Measurements from ENCODE around the gene SAYSD1.
"Not testable (repeated sequence)": the region's sequence is repeated elsewhere in the genome, so short reads cannot be mapped to it uniquely, and the experiment has no call there.

The SAYSD1 gene, protein sequence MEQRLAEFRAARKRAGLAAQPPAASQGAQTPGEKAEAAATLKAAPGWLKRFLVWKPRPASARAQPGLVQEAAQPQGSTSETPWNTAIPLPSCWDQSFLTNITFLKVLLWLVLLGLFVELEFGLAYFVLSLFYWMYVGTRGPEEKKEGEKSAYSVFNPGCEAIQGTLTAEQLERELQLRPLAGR

DNA sequence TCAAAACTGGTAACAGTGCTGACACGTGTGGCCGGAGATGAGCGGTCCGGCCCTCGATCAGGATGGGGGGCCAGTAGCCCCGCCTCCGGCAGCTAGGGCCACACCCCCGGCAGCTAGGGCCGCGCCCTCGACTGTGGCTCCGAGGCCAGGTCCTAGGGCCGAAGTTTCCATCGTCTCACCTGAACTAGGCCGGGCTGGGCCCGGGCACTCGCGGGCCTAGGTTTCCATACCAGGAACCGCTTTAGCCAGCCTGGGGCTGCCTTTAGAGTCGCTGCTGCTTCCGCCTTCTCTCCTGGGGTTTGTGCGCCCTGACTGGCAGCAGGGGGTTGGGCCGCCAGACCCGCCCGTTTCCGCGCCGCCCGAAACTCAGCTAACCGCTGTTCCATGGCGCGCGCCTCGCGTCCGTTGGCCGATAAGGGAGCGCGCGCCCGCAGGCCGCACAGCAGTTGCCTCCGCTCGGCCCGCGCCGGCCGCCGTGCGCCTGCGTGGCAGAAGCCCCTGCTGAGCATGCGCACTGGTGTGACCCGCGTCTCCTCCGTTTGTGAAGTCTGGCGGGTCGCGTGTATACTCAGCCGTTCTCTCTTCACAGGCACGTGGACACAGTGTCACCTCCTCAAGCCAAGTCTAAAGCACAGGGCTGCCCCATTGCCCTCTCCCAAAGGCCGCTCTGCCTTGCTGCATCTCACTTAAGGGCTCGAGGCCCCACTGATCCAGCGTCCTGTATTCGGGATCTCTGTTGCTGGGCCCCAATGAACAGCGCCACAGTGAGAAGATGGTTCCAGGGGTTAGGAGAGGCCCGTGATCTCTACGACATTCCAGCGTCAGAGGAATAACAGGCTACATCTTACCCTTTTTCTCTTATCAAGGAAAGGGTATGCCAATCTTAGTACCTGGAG, at the start of gene SAYSD1:
Gene SAYSD1, minus strand, starts transcription at position 483 of the 896 bp plus-strand sequence. Its CDS starts 97 bp downstream, at position 386.
- H3K4me3 ChIP-seq (ENCODE audit: low read depth, low read length): peak within 1 kb of the TSS; percentile 73

DNA sequence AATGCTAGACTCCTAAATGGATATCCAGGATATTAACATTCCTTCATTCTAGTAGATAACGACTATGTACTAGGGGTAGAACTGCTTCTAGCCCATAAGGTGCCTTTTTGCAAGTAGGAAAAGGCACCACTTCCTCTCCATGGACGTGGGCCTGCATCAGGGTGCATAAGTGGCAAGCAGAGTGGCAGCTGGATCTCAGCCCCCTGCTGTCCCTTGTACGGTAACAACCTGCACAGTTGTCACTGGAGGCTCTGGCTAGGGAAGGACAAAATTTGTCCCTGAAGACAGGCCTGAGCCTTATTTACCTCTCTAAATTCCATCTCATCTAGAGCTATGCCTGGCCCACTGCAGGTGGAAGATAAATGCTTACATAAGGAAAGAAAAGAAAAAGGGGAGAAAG, 42.5 kb upstream of the SAYSD1 start:
- no peak overlapping the region for H3K4me3 ChIP-seq (ENCODE audit: low read depth, low read length)

DNA sequence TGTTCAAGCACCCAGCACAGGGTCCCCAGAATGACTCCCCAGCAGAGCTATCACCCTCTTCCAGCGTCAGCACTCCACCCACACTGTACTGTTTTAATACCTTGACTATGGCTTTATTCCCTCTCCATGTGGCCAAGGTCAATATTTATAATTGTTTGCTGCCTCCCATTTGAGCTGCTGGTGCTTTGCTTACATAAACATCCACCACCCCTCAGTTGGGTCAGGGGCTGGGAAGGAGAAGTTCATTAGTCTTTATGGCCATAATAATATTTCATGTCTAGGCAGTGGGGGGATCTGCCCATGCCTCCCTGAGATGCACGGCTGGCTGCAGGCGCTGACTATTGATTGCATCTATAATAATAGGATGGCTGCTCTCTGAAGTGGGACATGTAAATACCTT, 41.8 kb upstream of the SAYSD1 start:
- H3K4me3 ChIP-seq (ENCODE audit: low read depth, low read length): no peak overlapping the region

DNA sequence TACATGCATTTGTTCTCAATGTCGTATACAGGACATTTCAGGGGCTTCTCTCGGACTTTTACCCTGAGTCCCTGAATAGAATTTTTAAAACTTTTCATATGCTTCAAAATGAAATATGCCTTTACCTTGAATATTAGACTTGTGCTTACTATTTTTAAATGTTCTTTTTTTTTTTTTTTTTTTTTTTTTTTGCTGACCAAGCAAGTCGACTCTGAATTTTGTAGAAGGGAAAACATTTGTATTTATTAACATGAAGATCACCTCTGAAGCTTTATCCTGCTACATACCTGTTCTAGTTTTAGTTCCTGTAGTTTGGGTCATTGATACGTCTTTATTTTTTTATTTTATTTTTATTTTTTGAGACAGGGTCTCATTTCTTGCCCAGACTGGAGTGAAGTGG, 39.7 kb upstream of the SAYSD1 start:
- no peak overlapping the region for H3K4me3 ChIP-seq (ENCODE audit: low read depth, low read length)

DNA sequence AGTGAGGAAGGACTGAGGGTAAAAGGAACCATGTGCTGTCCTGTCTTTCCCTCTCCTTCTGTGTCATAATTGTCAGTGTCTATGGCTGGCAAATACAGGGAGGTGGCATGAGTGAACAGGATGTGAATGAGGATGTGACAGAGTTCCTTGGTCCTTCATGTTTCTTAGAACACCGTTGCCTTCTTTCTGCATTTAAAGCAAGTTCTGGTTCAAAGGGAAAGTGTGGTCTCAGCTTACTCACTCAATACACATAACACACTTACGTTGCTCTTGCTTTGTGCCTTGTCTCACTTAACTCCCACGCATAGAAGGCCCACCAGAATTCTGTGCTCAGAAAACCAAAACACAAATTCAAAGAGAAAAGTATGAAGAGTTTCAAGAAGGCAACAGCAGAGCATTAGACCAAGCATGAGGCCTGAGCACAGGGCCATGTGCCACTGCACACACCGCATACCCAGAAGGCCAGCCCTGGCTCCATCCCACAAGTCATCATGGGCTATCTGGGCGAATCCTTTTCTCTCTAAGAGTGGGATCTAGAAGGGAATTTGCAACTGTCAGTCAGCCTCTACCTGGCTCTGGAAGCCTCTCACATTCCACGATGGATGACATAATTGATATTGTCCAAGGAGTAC, 38.9 kb upstream of the SAYSD1 start:
- no peak overlapping the region for H3K4me3 ChIP-seq (ENCODE audit: low read depth, low read length)

DNA sequence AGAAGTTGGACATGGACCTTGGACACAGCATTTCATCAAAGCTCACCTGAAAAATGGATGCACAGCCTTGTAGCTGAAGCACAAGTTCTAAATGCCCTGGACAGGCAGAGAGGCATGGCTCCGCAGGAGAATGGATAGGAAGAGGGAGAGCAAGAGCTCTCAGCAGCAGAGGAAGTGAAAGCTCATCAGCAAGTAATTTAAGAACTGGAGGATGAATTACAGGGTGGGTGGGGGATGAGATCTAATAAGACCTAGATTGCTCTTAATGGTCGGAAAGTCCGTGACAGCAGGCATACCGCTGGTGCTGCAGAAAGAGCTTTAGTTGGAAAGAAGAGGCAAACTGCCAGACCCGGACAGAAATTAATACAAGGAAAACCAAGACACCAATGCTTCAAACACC, 37.3 kb upstream of the SAYSD1 start:
- no peak overlapping the region for H3K4me3 ChIP-seq (ENCODE audit: low read depth, low read length)

DNA sequence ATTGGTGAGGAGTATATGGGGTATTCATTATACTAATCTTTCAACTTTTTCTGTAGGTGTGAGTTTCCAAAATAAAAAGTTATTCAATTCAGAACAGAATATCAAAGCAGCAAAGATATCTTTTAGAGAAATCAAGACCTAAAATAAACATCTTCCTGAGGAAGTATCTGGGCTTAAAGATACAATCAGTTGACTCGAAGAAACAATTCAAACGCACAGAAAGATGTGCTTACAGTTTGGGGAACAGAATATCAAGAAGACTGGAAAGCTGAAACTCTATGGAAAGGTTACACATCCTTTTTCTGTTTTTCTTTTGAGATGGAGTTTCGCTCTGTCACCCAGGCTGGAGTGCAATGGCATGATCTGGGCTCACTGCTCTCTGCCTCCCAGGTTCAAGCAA, 36.2 kb upstream of the SAYSD1 start:
- no peak overlapping the region for H3K4me3 ChIP-seq (ENCODE audit: low read depth, low read length)

DNA sequence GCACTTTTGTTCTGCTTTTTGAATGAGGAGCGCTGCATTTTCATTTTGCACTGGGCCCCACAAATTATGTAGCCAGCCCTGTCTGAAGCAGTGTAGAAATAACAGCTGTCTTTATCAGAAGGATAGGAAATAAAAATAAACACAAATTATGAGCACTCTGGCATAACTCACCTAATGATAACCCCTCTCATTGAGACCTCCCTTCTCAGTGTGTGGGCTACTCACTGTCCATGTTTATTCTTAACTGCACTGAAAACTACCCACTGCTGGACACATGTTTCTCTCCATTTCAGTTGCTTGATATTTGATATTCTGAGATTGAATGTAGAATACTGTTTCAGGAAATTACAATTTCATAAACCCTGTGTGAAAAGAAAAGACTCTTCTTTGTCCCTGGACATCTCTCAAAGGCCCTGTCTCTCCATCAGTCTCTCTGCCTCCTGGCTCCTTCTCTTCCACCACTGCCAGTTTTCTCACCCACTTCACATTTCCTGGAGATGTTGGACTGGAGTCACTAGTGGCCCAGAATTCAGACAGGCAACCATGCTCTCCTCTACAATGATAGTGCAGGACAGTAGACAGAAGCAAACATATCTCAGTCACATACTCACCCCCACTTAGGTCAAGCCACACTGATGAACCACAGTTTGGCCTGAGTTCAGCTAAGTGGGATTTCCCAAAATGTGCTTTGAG, 29.6 kb upstream of the SAYSD1 start:
- no peak overlapping the region for H3K4me3 ChIP-seq (ENCODE audit: low read depth, low read length)

DNA sequence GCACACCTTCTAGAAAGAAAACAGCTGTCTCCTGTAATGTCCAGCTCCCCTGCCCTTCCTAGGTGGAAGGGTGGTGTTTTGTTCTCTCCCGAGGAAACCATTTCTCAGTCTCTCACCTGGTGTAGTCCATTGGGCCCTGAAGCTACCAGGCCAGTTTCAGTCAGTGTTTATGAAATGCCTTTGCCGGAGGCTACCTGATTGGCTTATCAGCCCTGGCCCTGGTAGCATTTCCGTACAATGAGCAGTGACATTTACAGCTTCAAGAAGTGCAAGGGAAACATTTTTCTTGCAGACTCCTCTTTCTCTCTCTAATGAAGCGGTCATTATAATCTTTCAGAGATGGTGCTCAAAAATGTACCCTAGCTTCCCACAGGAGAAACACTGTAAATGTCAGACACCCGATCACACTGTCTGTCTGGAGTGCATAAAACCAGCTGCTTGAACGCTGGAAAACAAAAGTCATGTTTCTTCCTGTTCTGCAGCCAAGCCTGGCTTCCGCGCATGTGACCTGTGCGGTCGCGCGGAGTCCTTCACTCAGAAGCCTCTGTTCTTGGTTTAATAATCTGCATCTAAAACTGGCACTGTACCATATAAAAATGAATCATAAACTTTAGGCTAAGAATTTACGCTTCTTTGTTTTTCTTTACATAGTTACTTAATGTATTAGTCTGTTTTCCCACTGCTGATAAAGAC, 28.4 kb upstream of the SAYSD1 start:
- H3K4me3 ChIP-seq (ENCODE audit: low read depth, low read length): no peak overlapping the region

DNA sequence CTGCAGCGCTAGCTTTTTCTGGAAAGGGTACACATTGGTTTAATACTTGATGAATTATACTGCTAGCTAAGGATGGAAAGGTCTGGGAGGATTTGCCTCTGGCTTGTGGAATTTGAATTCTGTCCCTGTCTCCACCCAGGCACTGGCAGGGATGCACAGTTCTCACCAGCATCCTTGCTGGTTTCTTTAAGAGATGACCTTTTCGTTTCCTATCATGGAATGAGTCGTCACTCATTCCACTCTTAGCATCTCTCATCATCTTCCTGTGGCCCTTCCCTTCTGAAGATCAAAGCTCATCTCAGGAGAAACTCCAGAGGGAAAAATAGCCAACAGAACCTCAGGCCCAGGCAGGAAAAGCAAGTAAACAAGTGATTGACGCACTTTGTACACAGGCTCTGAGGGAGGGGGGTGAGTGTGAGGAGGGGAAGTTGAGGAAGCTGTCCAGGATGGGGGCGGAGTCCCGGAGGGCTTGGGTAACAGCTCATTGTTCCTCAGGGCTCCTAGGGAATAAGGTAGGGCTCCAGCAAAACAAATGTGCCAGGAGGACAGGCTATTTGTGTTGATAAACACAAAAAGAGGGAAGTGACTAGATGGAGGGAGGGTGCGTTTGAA, 25.7 kb upstream of the SAYSD1 start:
- no peak overlapping the region for H3K4me3 ChIP-seq (ENCODE audit: low read depth, low read length)

DNA sequence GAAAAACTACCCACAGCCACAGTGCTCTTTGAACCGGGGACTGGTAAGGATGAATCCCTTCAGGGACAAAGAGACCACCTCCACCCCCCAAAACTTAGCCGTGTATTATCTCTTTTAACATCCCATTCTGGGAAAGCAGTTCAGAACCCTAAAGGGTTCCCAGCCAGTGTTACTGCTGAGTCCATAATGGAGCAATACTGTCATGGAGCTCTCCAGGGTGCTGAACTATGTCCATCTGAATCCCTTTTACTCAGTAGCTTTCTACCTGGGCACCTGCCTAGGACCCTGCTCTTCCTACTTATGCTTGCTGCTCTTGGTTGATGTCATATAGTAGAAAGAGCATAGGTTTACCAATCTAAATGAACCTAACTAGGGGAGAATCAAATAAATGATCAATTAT, 22.3 kb upstream of the SAYSD1 start:
- H3K4me3 ChIP-seq (ENCODE audit: low read depth, low read length): no peak overlapping the region

DNA sequence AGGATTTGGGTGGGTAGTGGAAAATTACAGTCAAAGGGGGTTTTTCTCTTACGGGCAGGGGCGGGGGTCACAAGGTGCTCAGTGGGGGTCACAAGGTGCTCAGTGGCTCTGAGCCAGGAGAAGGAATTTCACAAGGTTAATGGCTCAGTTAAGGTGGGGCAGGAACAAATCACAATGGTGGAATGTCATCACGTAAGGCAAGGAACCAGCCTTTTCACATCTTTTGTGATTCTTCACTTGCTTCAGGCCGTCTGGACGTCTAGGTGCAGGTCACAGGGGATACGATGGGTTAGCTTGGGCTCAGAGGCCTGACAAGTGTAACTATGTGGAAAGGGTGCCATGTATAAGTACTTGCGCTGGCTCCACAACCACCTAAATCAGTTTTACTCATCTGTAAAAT, 21.2 kb upstream of the SAYSD1 start:
- not testable (repeated sequence) for H3K4me3 ChIP-seq (ENCODE audit: low read depth, low read length)

DNA sequence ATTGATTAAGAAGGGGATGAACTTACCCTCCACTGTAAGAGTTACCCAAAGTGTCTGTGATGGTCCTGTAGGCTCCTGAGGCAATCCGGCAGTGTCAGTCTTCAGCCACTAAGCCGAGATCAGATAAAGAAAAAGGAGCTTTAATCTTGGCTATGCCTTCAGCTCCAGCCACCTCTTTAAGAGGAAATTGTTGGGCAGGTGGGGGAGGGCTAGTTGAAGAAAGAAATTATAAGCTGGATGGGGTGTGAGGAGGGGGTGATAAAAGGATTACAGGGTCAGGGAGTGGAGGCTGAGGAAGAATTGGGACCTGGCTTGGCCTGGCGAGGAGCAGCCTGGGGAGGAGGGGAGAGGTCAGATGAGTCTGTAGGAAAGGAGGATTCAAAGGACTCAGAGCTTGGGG, 19.8 kb upstream of the SAYSD1 start:
- not testable (repeated sequence) for H3K4me3 ChIP-seq (ENCODE audit: low read depth, low read length)

DNA sequence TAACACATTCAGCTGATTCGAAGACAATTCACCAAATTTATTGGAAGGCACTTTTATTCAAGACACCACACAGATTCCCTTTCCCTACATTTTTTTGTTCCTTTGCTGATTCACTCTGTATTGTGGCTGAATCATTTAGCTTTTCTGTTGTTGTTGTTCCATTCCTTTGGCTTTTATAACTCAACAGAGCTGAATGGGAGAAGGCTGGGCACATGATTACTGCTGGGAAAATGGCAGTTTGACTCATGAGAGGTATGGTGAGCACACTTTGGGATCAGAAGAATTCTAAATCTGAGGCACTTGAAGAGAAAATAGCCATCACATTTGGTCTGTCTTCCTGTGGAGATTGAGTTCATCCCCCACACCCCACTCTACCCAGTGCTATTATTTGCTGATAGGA, 15.7 kb upstream of the SAYSD1 start:
- H3K4me3 ChIP-seq (ENCODE audit: low read depth, low read length): no peak overlapping the region

DNA sequence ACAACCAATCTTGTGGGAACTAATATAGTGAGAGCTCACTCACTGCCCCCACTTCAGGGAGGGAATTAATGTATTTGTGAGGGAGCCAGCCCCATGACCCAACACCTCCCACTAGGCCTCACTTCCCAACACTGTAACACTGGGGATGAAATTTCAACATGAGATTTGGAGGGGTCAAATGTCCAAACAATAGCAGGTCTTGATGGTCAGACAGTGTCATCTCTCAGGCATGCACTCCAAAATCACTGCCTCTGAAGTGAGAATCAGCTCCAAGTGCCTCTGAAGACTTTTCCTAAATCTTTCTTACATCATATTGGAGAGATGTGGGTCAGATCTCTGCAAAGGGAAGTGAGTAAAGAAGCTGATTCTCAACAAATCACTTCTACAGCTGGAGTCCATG, 13.8 kb upstream of the SAYSD1 start:
- no peak overlapping the region for H3K4me3 ChIP-seq (ENCODE audit: low read depth, low read length)

DNA sequence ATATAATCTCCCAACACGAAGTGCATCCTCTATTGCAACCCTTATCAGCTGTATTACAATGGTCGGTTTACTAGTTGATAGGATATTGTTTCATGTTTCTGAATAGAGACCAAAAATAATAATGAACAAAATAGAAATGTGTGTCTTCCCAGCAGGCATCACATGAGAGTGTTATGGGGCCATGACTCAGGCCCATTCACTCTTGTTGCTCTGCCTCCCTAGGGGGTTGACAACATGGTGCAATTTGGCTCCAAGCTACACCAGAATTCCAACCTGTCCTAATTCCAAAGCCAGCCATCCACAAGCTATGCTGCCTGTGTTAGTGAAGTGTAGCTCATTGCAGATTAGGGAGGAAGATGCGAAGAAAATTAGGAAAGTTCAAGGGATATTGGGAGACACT, 13.1 kb upstream of the SAYSD1 start:
- H3K4me3 ChIP-seq (ENCODE audit: low read depth, low read length): no peak overlapping the region

DNA sequence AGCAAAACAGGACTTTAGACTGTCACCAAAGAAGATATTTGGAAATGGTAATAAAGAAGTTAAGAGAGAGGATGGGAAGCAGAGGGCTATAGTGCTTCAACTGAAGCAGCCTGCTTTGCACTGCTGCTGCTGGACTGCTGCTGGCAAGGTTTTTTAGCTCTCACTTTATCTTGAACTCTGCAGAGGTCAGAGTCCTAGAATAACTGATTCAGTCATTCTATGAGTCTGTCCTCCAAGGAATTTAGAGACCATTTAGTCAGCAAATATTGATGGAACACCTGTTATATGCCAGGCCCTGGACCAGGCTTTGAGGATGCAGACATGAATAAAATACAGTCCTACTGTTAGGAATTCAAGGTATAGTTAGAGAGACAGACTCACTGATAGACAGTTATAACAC, 9.1 kb upstream of the SAYSD1 start:
- no peak overlapping the region for H3K4me3 ChIP-seq (ENCODE audit: low read depth, low read length)

DNA sequence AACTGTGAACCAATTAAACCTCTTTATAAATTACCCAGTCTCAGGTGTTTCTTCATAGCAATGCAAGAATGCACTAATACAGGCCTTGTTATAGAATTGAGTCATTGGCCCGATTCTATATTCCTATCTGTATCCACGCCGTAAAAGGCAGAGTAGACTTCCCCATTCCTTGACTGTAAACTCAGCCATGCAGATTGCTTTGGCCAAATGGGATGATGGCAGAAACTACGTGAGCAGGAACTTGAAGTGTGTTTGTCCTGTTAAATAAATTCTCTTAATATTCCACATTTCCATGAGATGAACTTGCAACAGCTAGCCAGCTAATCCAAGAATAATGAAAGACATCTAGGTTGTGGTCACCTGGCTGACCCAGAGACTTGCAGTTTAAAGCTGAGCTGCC, 3.9 kb upstream of the SAYSD1 start:
- no peak overlapping the region for H3K4me3 ChIP-seq (ENCODE audit: low read depth, low read length)

DNA sequence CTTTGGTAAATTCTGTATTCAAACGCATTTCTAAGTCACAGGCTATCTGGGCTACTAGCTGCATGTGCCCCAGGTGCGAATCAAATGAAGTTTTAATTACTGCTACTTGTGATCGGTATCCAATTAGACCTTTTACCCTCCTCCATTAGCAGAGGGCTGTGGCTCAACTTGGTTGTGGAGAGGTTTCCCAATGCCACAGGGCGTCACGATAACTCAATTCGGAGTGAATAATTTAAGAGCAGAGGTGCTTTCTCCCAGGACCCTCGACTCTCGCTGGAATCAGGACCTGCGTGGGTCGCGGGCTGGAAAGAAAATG, 640 bp downstream of the SAYSD1 start:
- peak overlapping the region; percentile 73 for H3K4me3 ChIP-seq (ENCODE audit: low read depth, low read length)

DNA sequence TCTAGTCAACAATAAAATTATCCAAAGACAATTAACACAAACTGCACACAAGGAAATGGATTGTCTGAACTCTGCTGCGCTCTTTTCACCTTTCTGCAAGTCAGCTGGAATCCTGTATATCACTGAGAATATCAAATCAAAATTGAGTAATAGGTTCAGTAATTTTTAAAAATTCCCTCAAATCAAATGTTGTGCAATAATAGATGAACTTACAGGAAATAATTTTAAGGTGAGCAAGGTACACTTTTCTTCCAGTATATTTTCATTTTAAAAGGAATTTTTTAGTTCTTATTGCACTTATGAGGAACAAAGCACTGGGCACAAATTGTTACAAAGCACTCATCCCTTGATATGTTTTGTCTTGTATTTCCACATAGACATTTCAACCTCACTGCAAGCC, 1.2 kb downstream of the SAYSD1 start:
- peak overlapping the region; percentile 73 for H3K4me3 ChIP-seq (ENCODE audit: low read depth, low read length)

DNA sequence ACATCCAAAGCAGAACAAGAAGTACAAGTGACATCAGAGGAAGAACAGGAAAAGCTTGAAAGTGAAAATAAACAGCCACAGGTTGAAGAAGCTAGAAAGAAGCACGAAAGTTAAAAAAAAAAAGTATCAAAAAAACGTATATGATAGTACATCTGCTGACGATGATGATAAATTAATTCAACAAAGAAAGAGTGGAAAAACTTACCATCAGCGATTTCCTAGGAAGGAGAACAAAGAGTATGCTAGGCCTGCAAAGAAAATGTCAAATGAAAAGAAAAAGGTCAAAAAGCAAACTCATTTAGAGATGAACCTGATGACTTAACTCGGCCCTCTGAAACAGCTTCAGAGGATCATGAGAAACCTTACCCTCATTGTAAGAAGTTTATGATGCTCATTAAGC, 3.7 kb downstream of the SAYSD1 start:
- no peak overlapping the region for H3K4me3 ChIP-seq (ENCODE audit: low read depth, low read length)
